ENCODE measurements around the gene MUC5B. TPM values are rescaled to one million over a fixed set of nuclear protein-coding genes. Genes with fewer than 3 reads are reported as not detected.

Gene MUC5B
- total and polyA plus RNA-seq, 2 donors (not counting 3 experiments of a cell fraction or from before 2014, with no cell fraction given) = not detected

DNA sequence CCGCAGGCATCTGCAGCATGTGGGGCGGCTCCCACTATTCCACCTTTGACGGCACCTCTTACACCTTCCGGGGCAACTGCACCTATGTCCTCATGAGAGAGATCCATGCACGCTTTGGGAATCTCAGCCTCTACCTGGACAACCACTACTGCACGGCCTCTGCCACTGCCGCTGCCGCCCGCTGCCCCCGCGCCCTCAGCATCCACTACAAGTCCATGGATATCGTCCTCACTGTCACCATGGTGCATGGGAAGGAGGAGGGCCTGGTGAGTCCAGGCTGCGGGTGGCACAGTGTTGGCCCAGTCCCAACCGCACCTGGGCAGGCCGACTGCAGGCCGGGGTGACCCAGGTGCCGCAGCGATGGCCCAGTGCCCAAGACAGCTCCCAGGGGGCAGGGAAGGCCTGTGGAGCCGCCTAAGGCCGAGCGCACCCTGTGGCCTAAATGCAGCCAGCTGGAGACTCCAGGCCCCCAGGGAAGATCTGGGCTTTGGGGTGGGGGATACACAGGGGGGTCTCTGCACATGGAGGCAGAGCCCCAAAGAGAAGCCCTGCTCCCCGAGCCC, 31.3 kb downstream of the MUC5B start:
- no peak overlapping the region for H3K4me2 ChIP-seq (ENCODE audit: insufficient read depth, low read length)
- no peaks in the 10 kb centered on the region for H3K9me1 ChIP-seq (replicated peaks; ENCODE audit: control insufficient read depth, extremely low read depth, insufficient read depth, low read length)
- POLR2A ChIA-PET = no interaction called here
- dilution Hi-C loops (cut with MboI; ENCODE audit: extremely low pct_ligation_motif_present, low sequenced_read_pairs) = no loop called here
- BruUV-seq (replicated peaks) = no TSS peak
- DNase-seq (ENCODE audit: low read depth, low spot score) (no peak), FAIRE-seq (no peak)
- H3K27ac ChIP-seq (ENCODE audit: insufficient read depth, low read depth, low read length) = no peak overlapping the region
- no peaks in the 10 kb centered on the region for H3K4me1 ChIP-seq (ENCODE audit: control insufficient read depth, extremely low read depth, insufficient read depth, low read length)
- H3K9me3 ChIP-seq (replicated peaks; ENCODE audit: control insufficient read depth, insufficient read depth, low read length) = no peaks in the 10 kb centered on the region
- CTCF ChIA-PET = no interaction called here
- no peaks in the 10 kb centered on the region for H4K20me1 ChIP-seq (replicated peaks; ENCODE audit: control insufficient read depth, extremely low read depth, insufficient read depth, low read length)
- TF ChIP-seq, protein P1, sequence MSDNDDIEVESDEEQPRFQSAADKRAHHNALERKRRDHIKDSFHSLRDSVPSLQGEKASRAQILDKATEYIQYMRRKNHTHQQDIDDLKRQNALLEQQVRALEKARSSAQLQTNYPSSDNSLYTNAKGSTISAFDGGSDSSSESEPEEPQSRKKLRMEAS (IDR thresholded peaks at IDR 0.05; ENCODE audit: insufficient read depth, insufficient read length) = no peak
- TF ChIP-seq, protein P2, sequence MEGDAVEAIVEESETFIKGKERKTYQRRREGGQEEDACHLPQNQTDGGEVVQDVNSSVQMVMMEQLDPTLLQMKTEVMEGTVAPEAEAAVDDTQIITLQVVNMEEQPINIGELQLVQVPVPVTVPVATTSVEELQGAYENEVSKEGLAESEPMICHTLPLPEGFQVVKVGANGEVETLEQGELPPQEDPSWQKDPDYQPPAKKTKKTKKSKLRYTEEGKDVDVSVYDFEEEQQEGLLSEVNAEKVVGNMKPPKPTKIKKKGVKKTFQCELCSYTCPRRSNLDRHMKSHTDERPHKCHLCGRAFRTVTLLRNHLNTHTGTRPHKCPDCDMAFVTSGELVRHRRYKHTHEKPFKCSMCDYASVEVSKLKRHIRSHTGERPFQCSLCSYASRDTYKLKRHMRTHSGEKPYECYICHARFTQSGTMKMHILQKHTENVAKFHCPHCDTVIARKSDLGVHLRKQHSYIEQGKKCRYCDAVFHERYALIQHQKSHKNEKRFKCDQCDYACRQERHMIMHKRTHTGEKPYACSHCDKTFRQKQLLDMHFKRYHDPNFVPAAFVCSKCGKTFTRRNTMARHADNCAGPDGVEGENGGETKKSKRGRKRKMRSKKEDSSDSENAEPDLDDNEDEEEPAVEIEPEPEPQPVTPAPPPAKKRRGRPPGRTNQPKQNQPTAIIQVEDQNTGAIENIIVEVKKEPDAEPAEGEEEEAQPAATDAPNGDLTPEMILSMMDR (IDR thresholded peaks at IDR 0.05; ENCODE audit: extremely low read depth in 1 of 2, insufficient read depth in 1 of 2, low read depth in 1 of 2, low read length in 2 of 2) = no peak
- no peak for TF ChIP-seq FOS (IDR thresholded peaks at IDR 0.05; ENCODE audit: borderline replicate concordance, insufficient read depth, low read length)
- no peaks in the 10 kb centered on the region for H3K27me3 ChIP-seq (ENCODE audit: control insufficient read depth in 2 of 2, insufficient read depth in 2 of 2, low read length in 2 of 2)
- no peak overlapping the region for H2AFZ ChIP-seq (ENCODE audit: low read depth, low read length)
- H3K9ac ChIP-seq (replicated peaks; ENCODE audit: extremely low read depth, insufficient read depth, low read length) = no peak overlapping the region
- no peak overlapping the region for H3K4me3 ChIP-seq (replicated peaks in 1 of 3; ENCODE audit: insufficient read depth in 1 of 3, low read depth in 1 of 3, low read length in 3 of 3)
- H3K36me3 ChIP-seq (ENCODE audit: control insufficient read depth in 2 of 2, extremely low read depth in 1 of 2, insufficient read depth in 2 of 2, low read length in 2 of 2) = no peaks in the 10 kb centered on the region
- intact Hi-C loops (cut with micrococcal nuclease) = no loop called here
- H3K79me2 ChIP-seq (ENCODE audit: control insufficient read depth, insufficient read depth, low read length) = no peaks in the 10 kb centered on the region

DNA sequence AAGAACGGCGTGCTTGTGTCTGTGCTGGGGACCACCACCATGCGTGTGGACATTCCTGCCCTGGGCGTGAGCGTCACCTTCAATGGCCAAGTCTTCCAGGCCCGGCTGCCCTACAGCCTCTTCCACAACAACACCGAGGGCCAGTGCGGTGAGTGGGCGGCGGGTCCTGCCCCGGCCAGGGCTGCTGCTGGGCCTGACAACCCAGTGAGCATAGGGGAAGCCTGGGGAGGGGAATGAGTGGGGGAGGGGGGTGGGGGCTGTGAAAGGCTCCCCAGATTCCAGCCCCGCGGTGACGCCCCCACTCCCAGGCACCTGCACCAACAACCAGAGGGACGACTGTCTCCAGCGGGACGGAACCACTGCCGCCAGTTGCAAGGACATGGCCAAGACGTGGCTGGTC, 31.9 kb downstream of the MUC5B start:
- ChIA-PET CTCF (no interaction called here), POLR2A (no interaction called here)
- H4K20me1 ChIP-seq (replicated peaks; ENCODE audit: control insufficient read depth, extremely low read depth, insufficient read depth, low read length) = no peaks in the 10 kb centered on the region
- FAIRE-seq (no peak), DNase-seq (ENCODE audit: low read depth, low spot score) (no peak)
- no peaks in the 10 kb centered on the region for H3K27me3 ChIP-seq (ENCODE audit: control insufficient read depth in 2 of 2, insufficient read depth in 2 of 2, low read length in 2 of 2)
- dilution Hi-C loops (cut with MboI; ENCODE audit: extremely low pct_ligation_motif_present, low sequenced_read_pairs) = no loop called here
- no TSS peak for BruUV-seq (replicated peaks)
- no peaks in the 10 kb centered on the region for H3K79me2 ChIP-seq (ENCODE audit: control insufficient read depth, insufficient read depth, low read length)
- TF ChIP-seq EZH2 (IDR thresholded peaks at IDR 0.05; ENCODE audit: borderline replicate concordance, low read depth, low read length, severe bottlenecking) = no peak
- TF ChIP-seq MYC (IDR thresholded peaks at IDR 0.05; ENCODE audit: low read depth, low read length) = no peak
- no peak for TF ChIP-seq GATA2 (IDR thresholded peaks at IDR 0.05; ENCODE audit: insufficient read depth, insufficient read length, low read depth, low read length)
- TF ChIP-seq JUN (IDR thresholded peaks at IDR 0.05; ENCODE audit: borderline replicate concordance, insufficient read depth, insufficient read length, low read depth) = no peak
- no peak for TF ChIP-seq FOS (IDR thresholded peaks at IDR 0.05; ENCODE audit: borderline replicate concordance, insufficient read depth, low read length)
- TF ChIP-seq, protein P1 (IDR thresholded peaks at IDR 0.05; ENCODE audit: insufficient read depth, insufficient read length) = no peak
- TF ChIP-seq, protein P2 (IDR thresholded peaks at IDR 0.05; ENCODE audit: extremely low read depth in 1 of 2, insufficient read depth in 1 of 2, low read depth in 1 of 2, low read length in 2 of 2) = no peak
- no peak for TF ChIP-seq POLR2A (IDR thresholded peaks at IDR 0.05; ENCODE audit: low read depth, low read length)
- no peak overlapping the region for H3K9ac ChIP-seq (replicated peaks; ENCODE audit: extremely low read depth, insufficient read depth, low read length)
- no peaks in the 10 kb centered on the region for H3K36me3 ChIP-seq (ENCODE audit: control insufficient read depth in 2 of 2, extremely low read depth in 1 of 2, insufficient read depth in 2 of 2, low read length in 2 of 2)
- no peak overlapping the region for H3K4me2 ChIP-seq (ENCODE audit: insufficient read depth, low read length)
- H3K4me1 ChIP-seq (ENCODE audit: control insufficient read depth, extremely low read depth, insufficient read depth, low read length) = no peaks in the 10 kb centered on the region
- no peaks in the 10 kb centered on the region for H3K9me3 ChIP-seq (replicated peaks; ENCODE audit: control insufficient read depth, insufficient read depth, low read length)
- no peak overlapping the region for H2AFZ ChIP-seq (ENCODE audit: low read depth, low read length)
- no peaks in the 10 kb centered on the region for H3K9me1 ChIP-seq (replicated peaks; ENCODE audit: control insufficient read depth, extremely low read depth, insufficient read depth, low read length)
- no peak overlapping the region for H3K4me3 ChIP-seq (replicated peaks in 1 of 3; ENCODE audit: insufficient read depth in 1 of 3, low read depth in 1 of 3, low read length in 3 of 3)
- intact Hi-C loops (cut with micrococcal nuclease) = no loop called here
- H3K27ac ChIP-seq (ENCODE audit: insufficient read depth, low read depth, low read length) = no peak overlapping the region

Measured in endothelial cell of umbilical vein (primary cell).